Measurements from ENCODE around the gene TMCO1.

TMCO1 gene

GRCh38 chr1:165699577-165699976 lies 69.1 kb downstream of the TMCO1 start:
- TF ChIP-seq CTCF (IDR thresholded peaks at IDR 0.05; ENCODE audit: control insufficient read depth, insufficient read depth, low read depth, low read length, missing control alignments) = no peak
- DNase-seq (ENCODE audit: low read depth) = no peak
- no peak overlapping the region for H3K4me3 ChIP-seq (ENCODE audit: control insufficient read depth, low read depth, low read length)

- TF ChIP-seq CTCF (IDR thresholded peaks at IDR 0.05; ENCODE audit: control insufficient read depth, insufficient read depth, low read depth, low read length, missing control alignments) = no peak
- DNase-seq (ENCODE audit: low read depth) = no peak
- peak overlapping the region; percentile 86 for H3K4me3 ChIP-seq (ENCODE audit: control insufficient read depth, low read depth, low read length)
These were observed 70.0 kb downstream of the TMCO1 start for GRCh38 chr1:165698761-165699052.

- peak within 1 kb of the TSS; percentile 86 for H3K4me3 ChIP-seq (ENCODE audit: control insufficient read depth, low read depth, low read length)
- TF ChIP-seq CTCF (IDR thresholded peaks at IDR 0.05; ENCODE audit: control insufficient read depth, insufficient read depth, low read depth, low read length, missing control alignments) = peak; percentile 36
- no peak for DNase-seq (ENCODE audit: low read depth)
These were observed 70.5 kb downstream of the TMCO1 start, which contains the start of gene ALDH9A1 for GRCh38 chr1:165697881-165698760. Gene ALDH9A1 (minus strand): TSS chr1:165698562. CDS start chr1:165698558, 4 bp downstream.

GRCh38 chr1:165697491-165697880 lies 71.2 kb downstream of the TMCO1 start:
- H3K4me3 ChIP-seq (ENCODE audit: control insufficient read depth, low read depth, low read length) = peak overlapping the region; percentile 86
- TF ChIP-seq CTCF (IDR thresholded peaks at IDR 0.05; ENCODE audit: control insufficient read depth, insufficient read depth, low read depth, low read length, missing control alignments) = no peak
- no peak for DNase-seq (ENCODE audit: low read depth)

- TF ChIP-seq CTCF (IDR thresholded peaks at IDR 0.05; ENCODE audit: control insufficient read depth, insufficient read depth, low read depth, low read length, missing control alignments) = no peak
- H3K4me3 ChIP-seq (ENCODE audit: control insufficient read depth, low read depth, low read length) = peak overlapping the region; percentile 86
- peak; percentile 95 for DNase-seq (ENCODE audit: low read depth)
These were observed 72.0 kb downstream of the TMCO1 start for GRCh38 chr1:165696625-165697100.

- TF ChIP-seq CTCF (IDR thresholded peaks at IDR 0.05; ENCODE audit: control insufficient read depth, insufficient read depth, low read depth, low read length, missing control alignments) = no peak
- DNase-seq (ENCODE audit: low read depth) = no peak
- H3K4me3 ChIP-seq (ENCODE audit: control insufficient read depth, low read depth, low read length) = no peak overlapping the region
These were observed 73.6 kb downstream of the TMCO1 start for GRCh38 chr1:165695031-165695430.
